IPS-15b (cell line): ENCODE results near the gene NFAT5.
"Not testable (repeated sequence)": the region's sequence is repeated elsewhere in the genome, so short reads cannot be mapped to it uniquely, and the experiment has no call there.

Experiments used
- H3K27me3 ChIP-seq: one replicate; pipeline ENCODE4 v1.6.1; 2013; ENCODE audit warnings: low read length; ENCODE audit not compliant: control insufficient read depth, insufficient read depth
- H3K36me3 ChIP-seq: one replicate; pipeline ENCODE4 v1.6.1; 2013; ENCODE audit warnings: low read length; ENCODE audit not compliant: control insufficient read depth, insufficient read depth
- H3K4me1 ChIP-seq: one replicate; pipeline ENCODE4 v1.6.1; 2013; ENCODE audit warnings: mild to moderate bottlenecking, low read length; ENCODE audit not compliant: control insufficient read depth, insufficient read depth
- H3K4me3 ChIP-seq: one replicate; pipeline ENCODE4 v1.5.1; 2013; ENCODE audit warnings: low read depth, low read length
- H3K9ac ChIP-seq: one replicate; pipeline ENCODE4 v1.6.1; 2013; ENCODE audit warnings: low read depth, mild to moderate bottlenecking, low read length
- H3K9me3 ChIP-seq: one replicate; pipeline ENCODE4 v1.6.1; 2013; ENCODE audit warnings: mild to moderate bottlenecking, low read length; ENCODE audit not compliant: control insufficient read depth, insufficient read depth

Gene NFAT5

DNA sequence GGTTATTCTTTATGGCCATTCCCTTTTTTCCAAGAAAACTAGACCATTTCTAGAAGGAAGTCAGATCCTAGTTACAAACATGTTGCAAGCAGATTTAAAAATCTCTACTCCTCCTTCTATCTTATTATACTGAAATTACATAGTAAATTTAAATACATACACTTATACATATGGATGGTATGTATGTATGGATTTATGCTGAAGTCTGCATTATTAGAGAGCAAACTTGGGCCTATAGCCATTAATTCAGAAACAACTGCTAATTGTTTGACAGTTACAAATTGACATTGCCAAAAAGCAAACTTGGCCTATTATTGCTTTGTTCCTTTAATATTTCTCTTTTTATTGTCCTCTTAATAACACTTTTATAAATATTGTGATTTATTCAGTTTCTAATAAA is 67.1 kb downstream of the NFAT5 start:
- Histone ChIP-seq H3K27me3 (no peaks in the 10 kb centered on the region), H3K4me1 (no peaks in the 10 kb centered on the region), H3K9ac (no peak overlapping the region), H3K9me3 (peaks cover 3% of the 10 kb centered on the region), H3K36me3 (no peaks in the 10 kb centered on the region), H3K4me3 (no peak overlapping the region)

- H3K9ac ChIP-seq, result no peak overlapping the region
- no peak overlapping the region for H3K4me3 ChIP-seq
- no peaks in the 10 kb centered on the region for H3K36me3 ChIP-seq
- H3K9me3 ChIP-seq, result peaks cover 3% of the 10 kb centered on the region
- no peaks in the 10 kb centered on the region for H3K27me3 ChIP-seq
- H3K4me1 ChIP-seq, result no peaks in the 10 kb centered on the region
These were observed 67.6 kb downstream of the NFAT5 start for GRCh38 chr16:69633375-69633774.

GRCh38 chr16:69636563-69637146 is 70.9 kb downstream of the NFAT5 start:
- not testable (repeated sequence) for H3K36me3 ChIP-seq, H3K9ac ChIP-seq, H3K9me3 ChIP-seq, H3K27me3 ChIP-seq, H3K4me3 ChIP-seq, H3K4me1 ChIP-seq

DNA sequence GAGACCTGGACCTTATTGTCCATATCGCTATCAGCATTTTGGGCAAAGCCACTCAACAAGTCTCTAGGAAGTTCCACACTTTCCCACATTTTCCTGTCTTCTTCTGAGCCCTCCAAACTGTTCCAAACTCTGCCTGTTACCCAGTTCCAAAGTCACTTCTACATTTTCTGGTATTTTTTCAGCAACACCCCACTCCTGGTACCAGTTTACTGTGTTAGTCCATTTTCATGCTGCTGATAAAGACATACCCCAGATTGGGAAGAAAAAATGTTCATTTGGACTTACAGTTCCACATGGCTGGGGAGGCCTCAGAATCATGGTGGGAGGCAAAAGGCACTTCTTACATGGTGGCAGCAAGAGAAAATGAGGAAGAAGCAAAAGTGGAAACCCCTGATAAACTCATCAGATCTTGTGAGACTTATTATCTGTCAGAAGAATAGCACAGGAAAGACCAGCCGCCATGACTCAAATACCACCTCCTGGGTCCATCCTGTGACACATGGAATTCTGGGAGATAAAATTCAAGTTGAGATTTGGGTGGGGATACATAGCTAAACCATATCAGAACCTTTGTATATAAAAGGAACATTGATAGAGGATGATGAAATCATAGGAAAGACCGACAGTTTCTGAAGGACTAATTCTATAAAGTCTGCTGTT is 71.6 kb downstream of the NFAT5 start:
- not testable (repeated sequence) for H3K27me3 ChIP-seq, H3K4me3 ChIP-seq, H3K4me1 ChIP-seq, H3K36me3 ChIP-seq, H3K9ac ChIP-seq, H3K9me3 ChIP-seq

DNA sequence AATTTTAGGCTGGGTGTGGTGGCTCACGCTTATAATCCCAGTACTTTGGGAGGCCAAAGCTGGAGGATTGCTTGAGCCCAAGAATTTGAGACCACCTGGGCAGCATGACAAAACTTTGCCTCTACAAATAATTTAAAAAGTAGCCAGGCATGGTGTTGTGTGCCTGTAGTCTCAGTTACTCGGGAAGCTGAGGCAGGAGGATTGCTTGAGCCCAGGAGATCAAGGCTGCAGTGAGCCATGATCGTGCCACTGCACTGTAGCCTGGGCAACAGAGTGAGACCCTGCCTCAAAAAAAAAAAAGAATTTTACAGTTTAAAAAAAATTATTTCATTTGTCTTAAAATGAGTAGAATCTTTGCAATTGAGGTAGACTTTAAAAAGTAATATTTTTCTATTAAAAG is 78.2 kb downstream of the NFAT5 start:
- not testable (repeated sequence) for H3K4me3 ChIP-seq, H3K27me3 ChIP-seq, H3K9me3 ChIP-seq, H3K36me3 ChIP-seq, H3K9ac ChIP-seq, H3K4me1 ChIP-seq

- peaks cover 5% of the 10 kb centered on the region for H3K36me3 ChIP-seq
- no peak overlapping the region for H3K9ac ChIP-seq
- H3K9me3 ChIP-seq, result no peaks in the 10 kb centered on the region
- no peaks in the 10 kb centered on the region for H3K27me3 ChIP-seq
- H3K4me1 ChIP-seq, result no peaks in the 10 kb centered on the region
- no peak overlapping the region for H3K4me3 ChIP-seq
These were observed 79.0 kb downstream of the NFAT5 start for GRCh38 chr16:69644790-69645189.

DNA sequence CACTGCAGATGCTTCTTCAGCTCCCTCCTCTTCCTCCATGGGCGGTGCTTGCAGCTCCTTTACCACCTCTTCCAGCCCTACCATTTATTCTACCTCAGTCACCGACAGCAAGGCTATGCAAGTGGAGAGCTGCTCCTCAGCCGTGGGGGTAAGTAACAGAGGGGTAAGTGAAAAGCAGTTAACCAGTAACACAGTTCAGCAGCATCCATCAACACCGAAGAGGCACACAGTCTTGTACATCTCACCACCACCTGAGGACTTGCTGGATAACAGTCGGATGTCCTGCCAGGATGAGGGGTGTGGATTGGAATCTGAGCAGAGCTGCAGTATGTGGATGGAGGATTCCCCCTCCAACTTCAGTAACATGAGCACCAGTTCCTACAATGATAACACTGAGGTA is 81.3 kb downstream of the NFAT5 start:
- H3K27me3 ChIP-seq, result no peaks in the 10 kb centered on the region
- H3K36me3 ChIP-seq, result peaks cover 5% of the 10 kb centered on the region
- no peak overlapping the region for H3K9ac ChIP-seq
- no peaks in the 10 kb centered on the region for H3K4me1 ChIP-seq
- H3K4me3 ChIP-seq, result no peak overlapping the region
- no peaks in the 10 kb centered on the region for H3K9me3 ChIP-seq

- no peaks in the 10 kb centered on the region for H3K4me1 ChIP-seq
- H3K9me3 ChIP-seq, result no peaks in the 10 kb centered on the region
- no peak overlapping the region for H3K9ac ChIP-seq
- no peaks in the 10 kb centered on the region for H3K27me3 ChIP-seq
- H3K4me3 ChIP-seq, result no peak overlapping the region
- peaks cover 5% of the 10 kb centered on the region for H3K36me3 ChIP-seq
These were observed 85.5 kb downstream of the NFAT5 start for GRCh38 chr16:69651217-69651616.

GRCh38 chr16:69654280-69654931 is 88.6 kb downstream of the NFAT5 start:
- H3K36me3 ChIP-seq, result peaks cover 4% of the 10 kb centered on the region
- H3K4me3 ChIP-seq, result no peak overlapping the region
- H3K27me3 ChIP-seq, result no peaks in the 10 kb centered on the region
- H3K9me3 ChIP-seq, result no peaks in the 10 kb centered on the region
- no peaks in the 10 kb centered on the region for H3K4me1 ChIP-seq
- no peak overlapping the region for H3K9ac ChIP-seq

DNA sequence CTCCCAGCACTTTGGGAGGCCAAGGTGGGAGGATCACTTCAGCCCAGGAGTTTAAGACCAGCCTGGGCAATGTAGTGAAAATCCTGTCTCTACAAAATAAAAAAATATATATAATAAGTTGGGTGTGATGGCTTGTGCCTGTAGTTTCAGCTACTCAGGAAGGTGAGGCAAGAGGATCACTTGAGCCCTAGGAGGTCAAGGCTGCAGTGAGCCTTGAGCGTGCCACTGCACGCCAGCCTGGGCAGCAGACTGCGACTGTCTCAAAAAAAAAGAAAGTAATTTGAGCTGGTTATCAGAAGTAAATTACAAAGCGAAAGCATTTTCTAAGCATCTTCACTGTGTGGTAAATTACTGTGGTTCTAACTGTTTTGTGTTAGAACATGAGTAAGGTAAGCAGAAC is 94.4 kb downstream of the NFAT5 start:
- Histone ChIP-seq H3K27me3 (no peaks in the 10 kb centered on the region), H3K9me3 (no peaks in the 10 kb centered on the region), H3K36me3 (peaks cover 4% of the 10 kb centered on the region), H3K4me3 (no peak overlapping the region), H3K4me1 (no peaks in the 10 kb centered on the region), H3K9ac (no peak overlapping the region)

DNA sequence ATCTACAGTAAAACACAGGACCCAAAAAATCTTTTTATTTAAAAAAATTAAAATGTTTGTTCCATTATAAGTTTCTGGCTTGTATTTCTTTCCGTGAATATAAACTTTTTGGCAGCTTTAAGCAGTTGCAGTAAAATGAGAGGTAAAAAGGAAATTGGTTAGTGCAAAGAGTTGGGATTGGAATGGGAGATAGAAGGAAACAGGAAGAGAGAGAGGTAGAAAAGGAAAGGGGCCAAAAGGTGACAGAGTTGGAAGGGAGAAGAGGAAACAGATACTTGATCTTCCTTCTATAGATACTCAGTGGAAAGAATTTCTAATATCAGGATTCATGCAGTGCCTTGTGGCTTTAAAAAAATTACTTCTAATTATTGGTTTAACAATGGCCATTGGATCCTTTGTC is 97.1 kb downstream of the NFAT5 start:
- Histone ChIP-seq H3K36me3 (no peaks in the 10 kb centered on the region), H3K4me3 (no peak overlapping the region), H3K27me3 (no peaks in the 10 kb centered on the region), H3K9ac (no peak overlapping the region), H3K4me1 (no peaks in the 10 kb centered on the region), H3K9me3 (no peaks in the 10 kb centered on the region)

DNA sequence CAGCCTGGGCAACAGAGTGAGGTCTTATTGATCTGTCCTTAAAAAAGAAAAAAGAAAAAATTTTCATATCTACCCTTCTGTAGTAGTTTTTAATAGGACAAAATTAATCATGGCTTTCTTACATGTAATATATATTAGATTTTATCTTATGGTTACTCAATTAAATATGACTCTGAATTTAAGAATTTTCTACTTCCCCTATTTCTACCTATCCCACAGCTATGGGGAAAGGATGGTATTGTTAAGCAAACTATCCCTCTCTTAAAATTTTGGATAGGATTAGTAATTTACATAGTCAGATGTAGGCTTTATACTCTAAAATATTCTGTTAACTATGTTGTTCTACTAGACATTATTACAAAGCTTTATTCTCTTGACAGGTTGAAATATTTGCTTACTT is 98.1 kb downstream of the NFAT5 start:
- no peaks in the 10 kb centered on the region for H3K36me3 ChIP-seq
- H3K4me1 ChIP-seq, result no peaks in the 10 kb centered on the region
- H3K9ac ChIP-seq, result no peak overlapping the region
- H3K27me3 ChIP-seq, result no peaks in the 10 kb centered on the region
- no peaks in the 10 kb centered on the region for H3K9me3 ChIP-seq
- H3K4me3 ChIP-seq, result no peak overlapping the region
